ENCODE measurements around the gene XPNPEP1. TPM values are rescaled to one million over a fixed set of nuclear protein-coding genes. Genes with fewer than 3 reads are reported as not detected.

XPNPEP1 gene
- total and polyA plus RNA-seq, 5 donors from 2014 or later, result 14.9 to 52.4 (median 18.5) TPM

GRCh38 chr10:109821672-109822071 lies 101.6 kb downstream of the XPNPEP1 start:
- H3K4me3 Mint-ChIP-seq, result no peak overlapping the region
- Histone ChIP-seq H3K9me3 (ENCODE audit: control insufficient read depth in 2 of 2, low read length in 2 of 2) (no peaks in the 10 kb centered on the region), H3K4me1 (ENCODE audit: control insufficient read depth, insufficient read depth, low read length, poor library complexity, severe bottlenecking) (no peaks in the 10 kb centered on the region), H3K36me3 (ENCODE audit: control insufficient read depth, insufficient read depth, low read length) (no peaks in the 10 kb centered on the region), H3K27me3 (ENCODE audit: control insufficient read depth, insufficient read depth, low read length) (no peaks in the 10 kb centered on the region), H3K4me3 (ENCODE audit: low read depth, low read length) (no peak overlapping the region), H3K27ac (ENCODE audit: insufficient read depth, low read length, poor library complexity, severe bottlenecking) (no peak overlapping the region)
- DNase-seq, result no peak
- no peak overlapping the region for H3K27ac Mint-ChIP-seq
- no peaks in the 10 kb centered on the region for H3K36me3 Mint-ChIP-seq
- no peak for ATAC-seq (ENCODE audit: low read depth in 2 of 2)
- H3K4me1 Mint-ChIP-seq, result no peaks in the 10 kb centered on the region
- peaks cover 0 to 2% (median 0%) of the 10 kb centered on the region in 7 donors for H3K9me3 Mint-ChIP-seq
- peaks cover 12% of the 10 kb centered on the region for H3K27me3 Mint-ChIP-seq

- H3K27me3 Mint-ChIP-seq, result peaks cover 12% of the 10 kb centered on the region
- no peak overlapping the region for H3K27ac Mint-ChIP-seq
- H3K4me3 Mint-ChIP-seq, result no peak overlapping the region
Observed at GRCh38 chr10:109820620-109821405, 102.5 kb downstream of the XPNPEP1 start.

GRCh38 chr10:109819807-109820206 lies 103.5 kb downstream of the XPNPEP1 start:
- no peaks in the 10 kb centered on the region for H3K4me1 ChIP-seq (ENCODE audit: control insufficient read depth, insufficient read depth, low read length, poor library complexity, severe bottlenecking)
- DNase-seq (no peak), ATAC-seq (ENCODE audit: low read depth in 2 of 2) (no peak)
- H3K9me3 ChIP-seq (ENCODE audit: control insufficient read depth in 2 of 2, low read length in 2 of 2), result no peaks in the 10 kb centered on the region
- H3K36me3 Mint-ChIP-seq, result no peaks in the 10 kb centered on the region
- H3K4me3 ChIP-seq (ENCODE audit: low read depth, low read length), result no peak overlapping the region
- peaks cover 0 to 1% (median 0%) of the 10 kb centered on the region in 7 donors for H3K9me3 Mint-ChIP-seq
- H3K36me3 ChIP-seq (ENCODE audit: control insufficient read depth, insufficient read depth, low read length), result no peaks in the 10 kb centered on the region
- H3K27ac Mint-ChIP-seq, result no peak overlapping the region
- no peak overlapping the region for H3K27ac ChIP-seq (ENCODE audit: insufficient read depth, low read length, poor library complexity, severe bottlenecking)
- H3K4me3 Mint-ChIP-seq, result no peak overlapping the region
- H3K27me3 Mint-ChIP-seq, result peaks cover 6% of the 10 kb centered on the region
- H3K4me1 Mint-ChIP-seq, result no peaks in the 10 kb centered on the region
- no peaks in the 10 kb centered on the region for H3K27me3 ChIP-seq (ENCODE audit: control insufficient read depth, insufficient read depth, low read length)

More at GRCh38 chr10:109820620-109821405, 102.5 kb downstream of the XPNPEP1 start:
- no peak for DNase-seq
- no peaks in the 10 kb centered on the region for H3K4me1 ChIP-seq (ENCODE audit: control insufficient read depth, insufficient read depth, low read length, poor library complexity, severe bottlenecking)
- peaks cover 0 to 2% (median 0%) of the 10 kb centered on the region in 7 donors for H3K9me3 Mint-ChIP-seq
- no peaks in the 10 kb centered on the region for H3K36me3 ChIP-seq (ENCODE audit: control insufficient read depth, insufficient read depth, low read length)
- no peak overlapping the region for H3K4me3 ChIP-seq (ENCODE audit: low read depth, low read length)
- no peaks in the 10 kb centered on the region for H3K4me1 Mint-ChIP-seq
- no peaks in the 10 kb centered on the region for H3K9me3 ChIP-seq (ENCODE audit: control insufficient read depth in 2 of 2, low read length in 2 of 2)
- H3K36me3 Mint-ChIP-seq, result no peaks in the 10 kb centered on the region
- H3K27ac ChIP-seq (ENCODE audit: insufficient read depth, low read length, poor library complexity, severe bottlenecking), result no peak overlapping the region
- no peak for ATAC-seq (ENCODE audit: low read depth in 2 of 2)
- no peaks in the 10 kb centered on the region for H3K27me3 ChIP-seq (ENCODE audit: control insufficient read depth, insufficient read depth, low read length)

Other genes starting within 250 kb of the XPNPEP1 start
- 341 TPM for gene ADD3, start 84.5 kb upstream of the XPNPEP1 start, total RNA-seq
- gene ADD3, start 84.5 kb upstream of the XPNPEP1 start, polyA plus RNA-seq, result 100 to 1,000 TPM; 368 to 405 (median 380) TPM

All from CD4-positive, CD25-positive, alpha-beta regulatory T cell (primary cell).